Tongue (tissue), 2 donors: ENCODE data around the gene GLMP. TPM values are rescaled to one million over a fixed set of nuclear protein-coding genes. Genes with fewer than 3 reads are reported as not detected.
"Not testable (repeated sequence)": the region's sequence is repeated elsewhere in the genome, so short reads cannot be mapped to it uniquely, and the experiment has no call there.

Experiments used
- DNase-seq: peaks from one replicate; pipeline ENCODE4 v3.0.0-alpha.2; 2015
- total RNA-seq: library from RNA; depleted of rRNA; stranded (reverse); fragments of >200 nt; gene quantifications from one replicate; pipeline ENCODE4 v1.2.3, GENCODE V29; 2014

The GLMP gene
- total RNA-seq: 13.1 TPM

GRCh38 chr1:156295391-156295947 lies at the start of gene GLMP:
TSS of gene GLMP (minus strand) at chr1:156295679. CDS start at chr1:156295645, 34 bp downstream.
- peak; percentile 85 for DNase-seq

- DNase-seq: no peak
Observed at GRCh38 chr1:156344409-156344808, 48.9 kb upstream of the GLMP start.

GRCh38 chr1:156342166-156342955 lies 46.9 kb upstream of the GLMP start:
- no peak for DNase-seq

- peak; percentile 100 for DNase-seq
Observed at GRCh38 chr1:156338180-156338976, 42.9 kb upstream of the GLMP start, which contains the start of the genes CCT3 and TSACC. TSS of gene CCT3 (minus strand) at chr1:156338292. CDS start at chr1:156338184, 108 bp downstream. TSS of gene TSACC (plus strand) at chr1:156338526. CDS start at chr1:156339758, 1,232 bp downstream.

- DNase-seq: no peak
Observed at GRCh38 chr1:156337888-156338179, 42.4 kb upstream of the GLMP start.

- no peak for DNase-seq
Observed at GRCh38 chr1:156337052-156337887, 41.8 kb upstream of the GLMP start.

- no peak for DNase-seq
Observed at GRCh38 chr1:156336242-156336641, 40.8 kb upstream of the GLMP start.

GRCh38 chr1:156323179-156323578 lies 27.7 kb upstream of the GLMP start:
- not testable (repeated sequence) for DNase-seq

GRCh38 chr1:156320560-156320959 lies 25.1 kb upstream of the GLMP start:
- no peak for DNase-seq

- peak; percentile 41 for DNase-seq
Observed at GRCh38 chr1:156319664-156320063, 24.2 kb upstream of the GLMP start.

GRCh38 chr1:156316909-156317308 lies 21.4 kb upstream of the GLMP start:
- no peak for DNase-seq

GRCh38 chr1:156310962-156311361 lies 15.5 kb upstream of the GLMP start:
- no peak for DNase-seq

- DNase-seq: no peak
Observed at GRCh38 chr1:156308078-156308477, 12.6 kb upstream of the GLMP start.

- DNase-seq: no peak
Observed at GRCh38 chr1:156305215-156305614, 9.7 kb upstream of the GLMP start.

GRCh38 chr1:156303241-156303640 lies 7.8 kb upstream of the GLMP start:
- no peak for DNase-seq

GRCh38 chr1:156298852-156299357 lies 3.4 kb upstream of the GLMP start, which contains the start of gene VHLL:
TSS of gene VHLL (minus strand) at chr1:156299307. CDS start at chr1:156299189, 118 bp downstream.
- DNase-seq: no peak

- DNase-seq: no peak
Observed at GRCh38 chr1:156293895-156294294, 1.6 kb downstream of the GLMP start.

GRCh38 chr1:156293098-156293434 lies 2.4 kb downstream of the GLMP start:
- no peak for DNase-seq

GRCh38 chr1:156291226-156292061 lies 4.0 kb downstream of the GLMP start:
- peak; percentile 89 for DNase-seq

GRCh38 chr1:156289857-156290256 lies 5.6 kb downstream of the GLMP start:
- no peak for DNase-seq

GRCh38 chr1:156286061-156286460 lies 9.4 kb downstream of the GLMP start:
- DNase-seq: no peak
